HepG2 (cell line): ENCODE data around the gene ZBP1. TPM values are rescaled to one million over a fixed set of nuclear protein-coding genes. Genes with fewer than 3 reads are reported as not detected.

Source experiments
- ARID2 ChIP-seq: sonication (generic); formaldehyde crosslinking; IDR thresholded peaks from 2 replicates; pipeline ENCODE4 v1.8.1; 2022; ENCODE audit warnings: mild to moderate bottlenecking, missing genetic modification reagents, borderline replicate concordance
- BCL6 ChIP-seq: IDR thresholded peaks from 2 replicates; pipeline ENCODE4 v1.6.1; 2016; ENCODE audit warnings: missing genetic modification reagents, missing compliant biosample characterization
- BRD4 ChIP-seq: sonication (generic); formaldehyde crosslinking; IDR thresholded peaks from 2 replicates; pipeline ENCODE4 v1.4.0; 2020; ENCODE audit warnings: missing genetic modification reagents
- HDAC1 ChIP-seq: sonication (generic); formaldehyde crosslinking; IDR thresholded peaks from 2 replicates; pipeline ENCODE4 v1.5.1; 2020; ENCODE audit warnings: mild to moderate bottlenecking, missing genetic modification reagents
- HMG20A ChIP-seq: IDR thresholded peaks from 2 replicates; pipeline ENCODE4 v1.6.1; 2016; ENCODE audit warnings: borderline replicate concordance
- KAT2B ChIP-seq: fragments of 150-350 bp; IDR thresholded peaks from 2 replicates; pipeline ENCODE4 v1.6.1; 2014; ENCODE audit warnings: low read depth, low read length, borderline replicate concordance
- MYC ChIP-seq: sonication (generic); formaldehyde crosslinking; IDR thresholded peaks from 2 replicates; pipeline ENCODE4 v1.9.0; 2021; ENCODE audit warnings: missing genetic modification reagents, borderline replicate concordance
- NCOA1 ChIP-seq: sonication (generic); formaldehyde crosslinking; IDR thresholded peaks from 2 replicates; pipeline ENCODE4 v1.9.0; 2021; ENCODE audit warnings: missing genetic modification reagents
- NCOA2 ChIP-seq: sonication (generic); formaldehyde crosslinking; IDR thresholded peaks from 2 replicates; pipeline ENCODE4 v1.8.0; 2022; ENCODE audit warnings: inconsistent platforms
- ZBTB8A ChIP-seq: sonication (generic); formaldehyde crosslinking; IDR thresholded peaks from 2 replicates; pipeline ENCODE4 v1.4.0; 2020; ENCODE audit warnings: mild to moderate bottlenecking, low read depth, missing genetic modification reagents, borderline replicate concordance
- ZMYM3 ChIP-seq: sonication (generic); formaldehyde crosslinking; IDR thresholded peaks from 2 replicates; pipeline ENCODE4 v1.5.1; 2020; ENCODE audit warnings: mild to moderate bottlenecking, missing genetic modification reagents
- ZNF225 ChIP-seq: sonication (generic); formaldehyde crosslinking; IDR thresholded peaks from 2 replicates; pipeline ENCODE4 v1.4.0; 2020; ENCODE audit warnings: mild to moderate bottlenecking, missing genetic modification reagents
- ZNF549 ChIP-seq: sonication (generic); formaldehyde crosslinking; IDR thresholded peaks from 2 replicates; pipeline ENCODE4 v1.5.0; 2020; ENCODE audit warnings: missing genetic modification reagents
- ZNF780A ChIP-seq: sonication (generic); formaldehyde crosslinking; IDR thresholded peaks from 2 replicates; pipeline ENCODE4 v1.8.0; 2022; ENCODE audit warnings: mild to moderate bottlenecking, missing genetic modification reagents, moderate library complexity
- ZNF788 ChIP-seq: sonication (generic); formaldehyde crosslinking; IDR thresholded peaks from 2 replicates; pipeline ENCODE4 v1.5.0; 2020; ENCODE audit warnings: mild to moderate bottlenecking, missing genetic modification reagents, borderline replicate concordance
- ZNF850 ChIP-seq: sonication (generic); formaldehyde crosslinking; conservative IDR thresholded peaks from 2 replicates; pipeline ENCODE4 v1.9.0; 2021; ENCODE audit warnings: mild to moderate bottlenecking, missing genetic modification reagents
- polyA plus RNA-seq, 8 experiments: library from polyadenylated mRNA; depleted of rRNA in 3 of 8; stranded (reverse) in 7 of 8; unstranded in 1 of 8; fragments of >200 nt; fragmentation: Illumina TruSeq in 4 of 8; extraction: Trizol in 4 of 8; gene quantifications; 2 replicates each; pipeline versions ENCODE4 v1.2.1 to v1.2.3, GENCODE V29; 2011 to 2016; ENCODE audit warnings: low read depth in 4 of 8, missing spikeins in 1 of 8, mixed read lengths in 1 of 8; ENCODE audit not compliant: insufficient read depth in 1 of 8
- total RNA-seq, 5 experiments: library from RNA; depleted of rRNA; stranded (reverse); fragments of >200 nt; fragmentation: Illumina TruSeq; extraction: Trizol; gene quantifications; 2 replicates each; pipeline ENCODE4 v1.2.3, GENCODE V29; 2016; ENCODE audit warnings: low read depth in 1 of 5
- TF ChIP-seq, protein P1 (sequence below): sonication (generic); formaldehyde crosslinking; IDR thresholded peaks from 2 replicates; pipeline ENCODE4 v1.4.0; 2020; ENCODE audit warnings: missing genetic modification reagents, mild to moderate bottlenecking, borderline replicate concordance
- TF ChIP-seq, protein P2 (sequence below): sonication (generic); formaldehyde crosslinking; IDR thresholded peaks from 2 replicates; pipeline ENCODE4 v1.5.0; 2020; ENCODE audit warnings: missing genetic modification reagents
- TF ChIP-seq, protein P3 (sequence below): sonication (generic); formaldehyde crosslinking; IDR thresholded peaks from 2 replicates; pipeline ENCODE4 v1.4.0; 2020; ENCODE audit warnings: missing genetic modification reagents, borderline replicate concordance
- TF ChIP-seq, protein P4 (sequence below): sonication (generic); formaldehyde crosslinking; IDR thresholded peaks from 2 replicates; pipeline ENCODE4 v1.5.0; 2020; ENCODE audit warnings: missing genetic modification reagents
- TF ChIP-seq, protein P5 (sequence below): sonication (generic); formaldehyde crosslinking; IDR thresholded peaks from 2 replicates; pipeline ENCODE4 v1.5.0; 2020; ENCODE audit warnings: missing genetic modification reagents

The ZBP1 gene
- total and polyA plus RNA-seq, 2 of the 13 experiments (the other 11 are each of a cell fraction or from before 2014, with no cell fraction given), result not detected

DNA sequence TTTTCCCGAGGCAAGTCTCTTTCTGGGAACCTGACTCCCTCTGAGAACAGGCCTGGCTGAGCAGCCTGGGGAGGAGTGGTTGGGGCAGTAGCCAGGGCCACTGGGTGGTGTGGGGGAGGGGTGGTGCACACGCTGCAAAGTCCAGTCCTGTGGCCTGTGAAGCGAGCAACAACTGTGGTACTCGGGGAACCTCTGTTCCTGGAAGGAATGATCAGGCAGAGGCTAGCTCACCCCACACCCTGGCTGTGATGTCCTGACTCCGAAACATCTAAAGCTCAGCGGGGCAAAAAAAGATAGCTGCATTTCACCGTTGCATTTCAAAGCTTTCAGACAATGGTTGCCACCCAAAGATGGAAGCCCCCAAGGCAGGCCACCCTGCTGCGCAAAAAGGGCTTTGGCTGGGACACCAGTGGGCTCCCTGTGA is 33.8 kb downstream of the ZBP1 start (continued):
- TF ChIP-seq MYC (CRISPR knock-in tag) (peak; percentile 72; the same call in 1 of the 2 replicates), ZNF780A (CRISPR knock-in tag) (no peak), ZNF549 (0 out of 2 replicates have a peak, but pooled peaks have one; percentile 51), ZNF788 (CRISPR knock-in tag) (no peak), KAT2B (no peak), BCL6 (CRISPR knock-in tag) (peak; percentile 99), HDAC1 (peak; percentile 91), ZBTB8A (CRISPR knock-in tag) (no peak), ZNF225 (CRISPR knock-in tag) (no peak), NCOA2 (CRISPR knock-in tag) (peak; percentile 47; the same call in 1 of the 2 replicates), ZMYM3 (CRISPR knock-in tag) (peak; percentile 94), ARID2 (CRISPR knock-in tag) (no peak), NCOA1 (CRISPR knock-in tag) (no peak; the same call in 1 of the 2 replicates), ZNF850 (no peak), HMG20A (CRISPR knock-in tag) (no peak; the same call in 1 of the 2 replicates), BRD4 (CRISPR knock-in tag) (no peak; the same call in 1 of the 2 replicates)
- TF ChIP-seq, protein P1, sequence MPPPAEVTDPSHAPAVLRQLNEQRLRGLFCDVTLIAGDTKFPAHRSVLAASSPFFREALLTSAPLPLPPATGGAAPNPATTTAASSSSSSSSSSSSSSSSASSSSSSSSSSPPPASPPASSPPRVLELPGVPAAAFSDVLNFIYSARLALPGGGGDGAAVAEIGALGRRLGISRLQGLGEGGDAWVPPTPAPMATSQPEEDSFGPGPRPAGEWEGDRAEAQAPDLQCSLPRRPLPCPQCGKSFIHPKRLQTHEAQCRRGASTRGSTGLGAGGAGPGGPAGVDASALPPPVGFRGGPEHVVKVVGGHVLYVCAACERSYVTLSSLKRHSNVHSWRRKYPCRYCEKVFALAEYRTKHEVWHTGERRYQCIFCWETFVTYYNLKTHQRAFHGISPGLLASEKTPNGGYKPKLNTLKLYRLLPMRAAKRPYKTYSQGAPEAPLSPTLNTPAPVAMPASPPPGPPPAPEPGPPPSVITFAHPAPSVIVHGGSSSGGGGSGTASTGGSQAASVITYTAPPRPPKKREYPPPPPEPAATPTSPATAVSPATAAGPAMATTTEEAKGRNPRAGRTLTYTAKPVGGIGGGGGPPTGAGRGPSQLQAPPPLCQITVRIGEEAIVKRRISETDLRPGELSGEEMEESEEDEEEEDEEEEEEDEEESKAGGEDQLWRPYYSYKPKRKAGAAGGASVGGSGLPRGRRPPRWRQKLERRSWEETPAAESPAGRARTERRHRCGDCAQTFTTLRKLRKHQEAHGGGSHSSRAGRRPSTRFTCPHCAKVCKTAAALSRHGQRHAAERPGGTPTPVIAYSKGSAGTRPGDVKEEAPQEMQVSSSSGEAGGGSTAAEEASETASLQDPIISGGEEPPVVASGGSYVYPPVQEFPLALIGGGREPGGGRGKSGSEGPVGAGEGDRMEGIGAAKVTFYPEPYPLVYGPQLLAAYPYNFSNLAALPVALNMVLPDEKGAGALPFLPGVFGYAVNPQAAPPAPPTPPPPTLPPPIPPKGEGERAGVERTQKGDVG (CRISPR knock-in tag), result no peak
- TF ChIP-seq, protein P2, sequence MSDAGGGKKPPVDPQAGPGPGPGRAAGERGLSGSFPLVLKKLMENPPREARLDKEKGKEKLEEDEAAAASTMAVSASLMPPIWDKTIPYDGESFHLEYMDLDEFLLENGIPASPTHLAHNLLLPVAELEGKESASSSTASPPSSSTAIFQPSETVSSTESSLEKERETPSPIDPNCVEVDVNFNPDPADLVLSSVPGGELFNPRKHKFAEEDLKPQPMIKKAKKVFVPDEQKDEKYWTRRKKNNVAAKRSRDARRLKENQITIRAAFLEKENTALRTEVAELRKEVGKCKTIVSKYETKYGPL (CRISPR knock-in tag), result no peak
- TF ChIP-seq, protein P3, sequence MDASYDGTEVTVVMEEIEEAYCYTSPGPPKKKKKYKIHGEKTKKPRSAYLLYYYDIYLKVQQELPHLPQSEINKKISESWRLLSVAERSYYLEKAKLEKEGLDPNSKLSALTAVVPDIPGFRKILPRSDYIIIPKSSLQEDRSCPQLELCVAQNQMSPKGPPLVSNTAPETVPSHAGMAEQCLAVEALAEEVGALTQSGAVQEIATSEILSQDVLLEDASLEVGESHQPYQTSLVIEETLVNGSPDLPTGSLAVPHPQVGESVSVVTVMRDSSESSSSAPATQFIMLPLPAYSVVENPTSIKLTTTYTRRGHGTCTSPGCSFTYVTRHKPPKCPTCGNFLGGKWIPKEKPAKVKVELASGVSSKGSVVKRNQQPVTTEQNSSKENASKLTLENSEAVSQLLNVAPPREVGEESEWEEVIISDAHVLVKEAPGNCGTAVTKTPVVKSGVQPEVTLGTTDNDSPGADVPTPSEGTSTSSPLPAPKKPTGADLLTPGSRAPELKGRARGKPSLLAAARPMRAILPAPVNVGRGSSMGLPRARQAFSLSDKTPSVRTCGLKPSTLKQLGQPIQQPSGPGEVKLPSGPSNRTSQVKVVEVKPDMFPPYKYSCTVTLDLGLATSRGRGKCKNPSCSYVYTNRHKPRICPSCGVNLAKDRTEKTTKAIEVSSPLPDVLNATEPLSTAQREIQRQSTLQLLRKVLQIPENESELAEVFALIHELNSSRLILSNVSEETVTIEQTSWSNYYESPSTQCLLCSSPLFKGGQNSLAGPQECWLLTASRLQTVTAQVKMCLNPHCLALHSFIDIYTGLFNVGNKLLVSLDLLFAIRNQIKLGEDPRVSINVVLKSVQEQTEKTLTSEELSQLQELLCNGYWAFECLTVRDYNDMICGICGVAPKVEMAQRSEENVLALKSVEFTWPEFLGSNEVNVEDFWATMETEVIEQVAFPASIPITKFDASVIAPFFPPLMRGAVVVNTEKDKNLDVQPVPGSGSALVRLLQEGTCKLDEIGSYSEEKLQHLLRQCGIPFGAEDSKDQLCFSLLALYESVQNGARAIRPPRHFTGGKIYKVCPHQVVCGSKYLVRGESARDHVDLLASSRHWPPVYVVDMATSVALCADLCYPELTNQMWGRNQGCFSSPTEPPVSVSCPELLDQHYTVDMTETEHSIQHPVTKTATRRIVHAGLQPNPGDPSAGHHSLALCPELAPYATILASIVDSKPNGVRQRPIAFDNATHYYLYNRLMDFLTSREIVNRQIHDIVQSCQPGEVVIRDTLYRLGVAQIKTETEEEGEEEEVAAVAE (CRISPR knock-in tag), result no peak
- TF ChIP-seq, protein P4, sequence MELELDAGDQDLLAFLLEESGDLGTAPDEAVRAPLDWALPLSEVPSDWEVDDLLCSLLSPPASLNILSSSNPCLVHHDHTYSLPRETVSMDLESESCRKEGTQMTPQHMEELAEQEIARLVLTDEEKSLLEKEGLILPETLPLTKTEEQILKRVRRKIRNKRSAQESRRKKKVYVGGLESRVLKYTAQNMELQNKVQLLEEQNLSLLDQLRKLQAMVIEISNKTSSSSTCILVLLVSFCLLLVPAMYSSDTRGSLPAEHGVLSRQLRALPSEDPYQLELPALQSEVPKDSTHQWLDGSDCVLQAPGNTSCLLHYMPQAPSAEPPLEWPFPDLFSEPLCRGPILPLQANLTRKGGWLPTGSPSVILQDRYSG (CRISPR knock-in tag), result 0 out of 2 replicates have a peak, but pooled peaks have one; percentile 57
- TF ChIP-seq, protein P5, sequence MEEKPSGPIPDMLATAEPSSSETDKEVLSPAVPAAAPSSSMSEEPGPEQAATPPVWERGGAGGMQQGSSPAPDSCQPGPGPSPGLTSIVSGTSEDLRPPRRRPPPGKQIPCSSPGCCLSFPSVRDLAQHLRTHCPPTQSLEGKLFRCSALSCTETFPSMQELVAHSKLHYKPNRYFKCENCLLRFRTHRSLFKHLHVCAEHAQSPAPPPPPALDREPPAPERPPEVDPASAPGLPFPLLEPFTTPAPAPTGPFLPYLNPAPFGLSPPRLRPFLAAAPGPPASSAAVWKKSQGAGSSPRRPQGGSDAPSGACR, result 0 out of 2 replicates have a peak, but pooled peaks have one; percentile 38
